Pancreas (tissue), 10 donors: Measurements from ENCODE around the gene ARFGAP1. TPM values are rescaled to one million over a fixed set of nuclear protein-coding genes. Genes with fewer than 3 reads are reported as not detected.

Experiments
- ATAC-seq, 4 donors: fragments of 200-7000 bp; cut with Tn5 transposase; one replicate each; pipeline versions ENCODE4 v1.8.0 to v1.9.1; 2020; ENCODE audit warnings: mild to moderate bottlenecking in 4 of 4, moderate library complexity in 4 of 4
- DNase-seq, 6 donors: peaks; one replicate each; pipeline ENCODE4 v3.0.0-alpha.2; 2020
- FAIRE-seq: peaks from 2 replicates; lab custom pipeline; 2012; peaks lifted over from hg19 to GRCh38; lab: Jason Lieb, UNC
- H3K27ac ChIP-seq, 4 donors: fragments of 200-600 bp; sonication (generic); 1 replicate in 3 of 4; 2 replicates in 1 of 4; pipeline versions ENCODE4 v1.5.0 to v1.8.0; 2020
- H3K27me3 ChIP-seq, 4 donors: fragments of 200-600 bp; one replicate each; pipeline ENCODE4 v1.8.0; 2021
- H3K36me3 ChIP-seq, 3 donors: fragments of 200-600 bp; sonication (generic) in 1 of 3; one replicate each; pipeline versions ENCODE4 v1.5.0 to v1.8.0; 2020 to 2021
- H3K4me1 ChIP-seq, 3 donors: fragments of 200-600 bp; one replicate each; pipeline ENCODE4 v1.8.0; 2021
- H3K4me3 ChIP-seq, 4 donors: fragments of 200-600 bp; sonication (generic) in 2 of 4; one replicate each; pipeline versions ENCODE4 v1.5.0 to v1.8.0; 2020 to 2021
- H3K9me3 ChIP-seq, 4 donors: fragments of 200-600 bp; one replicate each; pipeline ENCODE4 v1.8.0; 2021
- CTCF ChIP-seq, 4 donors: fragments of 200-600 bp; sonication (generic) in 3 of 4; IDR thresholded peaks; one replicate each; pipeline versions ENCODE4 v1.5.0 to v1.8.0; 2021; ENCODE audit warnings: antibody characterized with exemption in 4 of 4
- WGBS, 2 donors: extraction: QIAGEN DNeasy Blood & Tissue Kit; methylation state at CpG; one replicate each; pipeline ENCODE4 v1.1.7; 2013; 5-methylcytosine and 5-hydroxymethylcytosine counted together
- intact Hi-C, 3 donors: fragments of 100-400 bp; cut with DNase I; formaldehyde crosslinking; loops; one replicate each; pipeline versions ENCODE4 v1.11.1 to v1.14.2; 2022
- polyA plus RNA-seq, 2 donors: library from polyadenylated mRNA; stranded (reverse); fragments of 200-250 nt; gene quantifications; one replicate each; pipeline ENCODE4 v1.2.3, GENCODE V29; 2013
- total RNA-seq, 6 donors: library from RNA; stranded (reverse); fragmentation: NEBNext Ultra II Directional in 4 of 6; extraction: Animal tissue kit (Norgen Biotek cat#: 25700) in 4 of 6; gene quantifications; one replicate each; pipeline versions ENCODE4 v1.2.1 to v1.2.4, GENCODE V29; 2021 to 2023
- donor health status: healthy with polysubstance abuse.
- donor health status: DM: no; HTN: no; CAD: no; lungs with moderate emphysema.
- donor health status: DM: no; HTN: no; CAD: no.
- donor health status: control.
- donor health status: control.
- donor health status: Bipolar disorder and iron deficiency.
- donor health status: DM: yes; HTN: yes; CAD: no.
- donor health status: DM: no; HTN: no; CAD: no.
- donor health status: DM: no; HTN: no; CAD: no.
- donor health status: DM: yes; HTN: yes; CAD: no.

Gene ARFGAP1
- total and polyA plus RNA-seq, 8 donors, result 34.0 to 251 (median 53.3) TPM

GRCh38 chr20:63325021-63325471 is 52.4 kb downstream of the ARFGAP1 start:
- H3K27me3 ChIP-seq, result peaks cover 0 to 4% (median 0%) of the 10 kb centered on the region in 4 donors
- peak in 2 of 6 donors; percentile 43 to 65 for DNase-seq
- 49 to 56% methylated on average over 8 to 10 of the region's 10 CpGs for WGBS, 2 donors

GRCh38 chr20:63325554-63326313 is 53.1 kb downstream of the ARFGAP1 start:
- WGBS, 2 donors, result 58 to 70% methylated on average over 3 to 8 of the region's 8 CpGs
- DNase-seq (peak in 1 of 6 donors; percentile 39), ATAC-seq (no peak), FAIRE-seq (no peak)
- TF ChIP-seq CTCF (IDR thresholded peaks at IDR 0.05), result no peak
- H3K27me3 ChIP-seq, result peaks cover 0 to 4% (median 0%) of the 10 kb centered on the region in 4 donors
- no peaks in the 10 kb centered on the region for H3K36me3 ChIP-seq
- no peaks in the 10 kb centered on the region for H3K4me1 ChIP-seq
- no peaks in the 10 kb centered on the region for H3K9me3 ChIP-seq
- no peak overlapping the region for H3K27ac ChIP-seq
- H3K4me3 ChIP-seq, result no peak overlapping the region
- intact Hi-C loops, result no loop called here

More at GRCh38 chr20:63325021-63325471, 52.4 kb downstream of the ARFGAP1 start:
- Histone ChIP-seq H3K4me3 (no peak overlapping the region), H3K36me3 (no peaks in the 10 kb centered on the region), H3K4me1 (no peaks in the 10 kb centered on the region), H3K27ac (no peak overlapping the region), H3K9me3 (no peaks in the 10 kb centered on the region)
- intact Hi-C loops, result no loop called here
- TF ChIP-seq CTCF (IDR thresholded peaks at IDR 0.05), result no peak
- ATAC-seq, result no peak
- no peak for FAIRE-seq

GRCh38 chr20:63326314-63327230 is 54.0 kb downstream of the ARFGAP1 start:
- no peak for TF ChIP-seq CTCF (IDR thresholded peaks at IDR 0.05)
- Histone ChIP-seq H3K36me3 (no peaks in the 10 kb centered on the region), H3K4me1 (no peaks in the 10 kb centered on the region), H3K9me3 (no peaks in the 10 kb centered on the region), H3K4me3 (no peak overlapping the region), H3K27me3 (peaks cover 0 to 4% (median 0%) of the 10 kb centered on the region in 4 donors), H3K27ac (no peak overlapping the region)
- 74 to 81% methylated on average over 13 to 15 of the region's 15 CpGs for WGBS, 2 donors
- intact Hi-C loops, result no loop called here
- DNase-seq (peak in 3 of 6 donors; percentile 23 to 52 (median 39)), FAIRE-seq (no peak), ATAC-seq (no peak)

GRCh38 chr20:63327231-63327745 is 54.7 kb downstream of the ARFGAP1 start:
- TF ChIP-seq CTCF (IDR thresholded peaks at IDR 0.05), result no peak
- DNase-seq (no peak), FAIRE-seq (no peak), ATAC-seq (no peak)
- H3K4me3 ChIP-seq, result no peak overlapping the region
- intact Hi-C loops, result no loop called here
- no peaks in the 10 kb centered on the region for H3K9me3 ChIP-seq
- H3K36me3 ChIP-seq, result no peaks in the 10 kb centered on the region
- WGBS, 2 donors, result 72 to 82% methylated on average over 8 of the region's 8 CpGs
- H3K4me1 ChIP-seq, result no peaks in the 10 kb centered on the region
- H3K27me3 ChIP-seq, result peaks cover 0 to 4% (median 0%) of the 10 kb centered on the region in 4 donors
- no peak overlapping the region for H3K27ac ChIP-seq
